ENCODE measurements around the gene ANKRA2.

ANKRA2 gene, protein sequence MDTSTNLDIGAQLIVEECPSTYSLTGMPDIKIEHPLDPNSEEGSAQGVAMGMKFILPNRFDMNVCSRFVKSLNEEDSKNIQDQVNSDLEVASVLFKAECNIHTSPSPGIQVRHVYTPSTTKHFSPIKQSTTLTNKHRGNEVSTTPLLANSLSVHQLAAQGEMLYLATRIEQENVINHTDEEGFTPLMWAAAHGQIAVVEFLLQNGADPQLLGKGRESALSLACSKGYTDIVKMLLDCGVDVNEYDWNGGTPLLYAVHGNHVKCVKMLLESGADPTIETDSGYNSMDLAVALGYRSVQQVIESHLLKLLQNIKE
- 11.4 to 36.3 reads per million in 2 experiments for total RNA-seq

DNA sequence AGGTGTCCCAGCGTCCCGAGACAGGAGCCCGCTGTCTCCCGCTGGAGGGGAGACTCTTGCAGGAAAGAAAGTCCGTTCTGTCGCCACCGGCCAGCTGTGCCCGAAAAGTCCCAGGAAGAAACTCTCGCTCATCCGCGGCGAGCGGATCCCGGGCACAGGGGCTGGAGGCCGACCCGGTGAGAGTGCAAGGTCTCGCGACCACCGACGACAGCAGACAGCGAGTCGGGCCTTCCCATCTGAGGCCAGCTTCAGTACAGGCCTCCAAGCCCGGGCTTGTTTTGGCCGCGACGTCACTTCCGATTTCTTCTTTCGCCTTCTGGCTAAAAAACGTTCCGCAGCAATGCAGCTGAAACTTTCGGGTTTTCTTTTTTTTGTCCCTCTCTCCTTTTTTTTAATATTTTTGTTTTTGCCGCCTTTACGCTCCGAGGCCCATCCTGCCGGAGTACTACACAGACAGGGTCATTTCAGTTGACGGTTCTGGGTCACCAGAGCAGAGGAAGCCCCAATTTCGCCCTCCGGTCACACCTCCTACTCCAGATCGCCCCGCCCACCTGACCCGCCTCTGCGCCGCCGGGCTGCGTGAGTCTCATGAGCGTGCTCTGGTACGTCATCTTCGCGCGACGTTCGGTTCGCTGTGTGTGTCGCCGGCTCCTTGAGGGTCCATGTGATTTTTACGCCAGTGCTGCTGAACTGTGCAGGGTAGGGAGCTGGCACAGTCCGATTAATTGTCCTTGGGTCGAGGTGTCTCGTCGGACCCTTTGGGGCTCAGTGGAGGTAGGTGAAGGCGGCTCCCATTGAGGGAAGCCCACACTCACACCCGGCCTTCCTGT, at the start of gene ANKRA2, which contains the start of gene UTP15:
TSS of gene ANKRA2 (minus strand) at position 501 of the 830 bp plus-strand sequence. CDS start 2,758 bp downstream, outside the sequence.
TSS of gene UTP15 (plus strand) at position 605 of the 830 bp plus-strand sequence. CDS start 1,602 bp downstream, outside the sequence.
- DNase-seq (ENCODE audit: low read depth), result peak; percentile 99

DNA sequence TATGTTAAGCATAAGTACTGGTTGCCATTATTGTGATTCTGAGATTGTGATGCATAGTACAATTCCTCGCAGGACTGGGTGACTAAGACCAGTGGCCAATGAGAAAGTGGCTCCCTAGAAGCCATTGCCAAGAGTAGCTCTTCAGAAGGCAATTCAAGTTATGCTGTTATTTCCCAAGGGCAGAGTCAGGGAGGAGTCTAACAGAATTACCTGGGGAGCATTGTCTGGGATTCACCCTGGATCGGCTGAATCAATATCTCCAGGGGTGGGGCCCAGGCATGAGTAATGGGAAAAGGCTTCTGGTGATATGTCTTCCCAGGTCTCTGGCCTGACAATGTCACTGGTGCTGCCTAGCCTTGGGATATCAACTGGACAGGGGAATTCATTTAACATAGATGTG, 49.6 kb upstream of the ANKRA2 start:
- no peak for DNase-seq (ENCODE audit: low read depth)

DNA sequence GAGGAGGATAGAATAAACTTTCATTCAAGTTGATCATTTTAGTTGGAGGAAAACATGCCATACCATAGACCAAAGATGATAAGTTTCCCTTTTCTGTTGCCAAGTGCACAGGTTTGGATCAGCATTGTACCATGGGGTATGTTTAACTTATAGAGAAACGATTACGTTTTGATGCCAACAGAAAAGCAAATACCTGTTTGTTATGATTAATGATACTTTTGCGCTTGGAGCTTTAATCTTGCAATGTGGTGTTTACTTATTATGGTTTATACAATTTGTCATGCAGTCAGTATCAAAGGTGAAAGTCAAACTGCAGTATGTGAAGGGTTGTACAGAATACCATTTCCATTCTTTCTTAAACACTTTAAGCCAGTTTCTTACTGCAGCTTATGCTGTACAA, 47.4 kb upstream of the ANKRA2 start:
- no peak for DNase-seq (ENCODE audit: low read depth)

DNA sequence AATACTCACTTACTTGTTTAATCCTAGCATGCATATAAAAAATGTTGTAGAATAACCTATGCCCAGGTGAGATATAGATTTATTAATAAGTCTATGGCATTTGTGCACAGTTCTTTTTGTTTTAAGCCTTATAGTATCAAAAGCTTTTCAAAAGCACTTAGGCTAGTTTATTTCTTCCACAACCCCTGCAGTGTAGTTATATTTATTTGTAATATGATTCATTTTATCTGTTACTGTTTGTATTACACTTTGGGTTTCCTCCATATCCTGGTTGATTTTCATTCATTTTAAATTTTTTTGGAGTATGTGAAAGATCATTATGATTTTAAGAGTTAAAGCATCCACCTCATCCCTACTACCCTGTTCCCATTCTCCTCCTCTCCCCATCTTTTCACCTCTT, 41.8 kb upstream of the ANKRA2 start:
- DNase-seq (ENCODE audit: low read depth), result no peak

DNA sequence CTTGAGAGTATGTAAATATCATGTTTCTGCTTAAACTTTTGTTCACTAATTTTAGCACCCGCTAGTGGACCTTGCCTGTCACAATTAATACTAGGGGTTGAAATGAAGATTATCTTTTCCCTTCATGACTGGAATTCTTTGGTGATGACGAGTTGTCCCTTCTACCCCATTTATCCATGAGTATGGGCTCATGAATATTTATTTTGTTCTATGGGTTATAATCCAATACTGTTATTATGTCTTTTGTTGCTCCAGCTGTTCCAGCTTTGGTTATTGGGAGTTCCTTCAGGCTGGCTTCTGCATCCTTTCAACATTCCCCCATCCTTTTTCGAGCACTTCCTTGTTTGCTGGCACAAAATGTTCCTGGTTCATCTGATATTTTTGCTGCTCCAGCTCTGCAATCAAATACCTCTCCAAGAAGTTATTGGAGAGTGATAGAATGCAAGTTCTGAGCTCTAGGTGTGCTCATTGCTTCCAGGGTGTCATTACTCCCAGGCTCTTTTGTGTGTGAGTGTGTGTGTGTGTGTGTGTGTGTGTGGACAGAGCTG, 40.8 kb upstream of the ANKRA2 start:
- no peak for DNase-seq (ENCODE audit: low read depth)

DNA sequence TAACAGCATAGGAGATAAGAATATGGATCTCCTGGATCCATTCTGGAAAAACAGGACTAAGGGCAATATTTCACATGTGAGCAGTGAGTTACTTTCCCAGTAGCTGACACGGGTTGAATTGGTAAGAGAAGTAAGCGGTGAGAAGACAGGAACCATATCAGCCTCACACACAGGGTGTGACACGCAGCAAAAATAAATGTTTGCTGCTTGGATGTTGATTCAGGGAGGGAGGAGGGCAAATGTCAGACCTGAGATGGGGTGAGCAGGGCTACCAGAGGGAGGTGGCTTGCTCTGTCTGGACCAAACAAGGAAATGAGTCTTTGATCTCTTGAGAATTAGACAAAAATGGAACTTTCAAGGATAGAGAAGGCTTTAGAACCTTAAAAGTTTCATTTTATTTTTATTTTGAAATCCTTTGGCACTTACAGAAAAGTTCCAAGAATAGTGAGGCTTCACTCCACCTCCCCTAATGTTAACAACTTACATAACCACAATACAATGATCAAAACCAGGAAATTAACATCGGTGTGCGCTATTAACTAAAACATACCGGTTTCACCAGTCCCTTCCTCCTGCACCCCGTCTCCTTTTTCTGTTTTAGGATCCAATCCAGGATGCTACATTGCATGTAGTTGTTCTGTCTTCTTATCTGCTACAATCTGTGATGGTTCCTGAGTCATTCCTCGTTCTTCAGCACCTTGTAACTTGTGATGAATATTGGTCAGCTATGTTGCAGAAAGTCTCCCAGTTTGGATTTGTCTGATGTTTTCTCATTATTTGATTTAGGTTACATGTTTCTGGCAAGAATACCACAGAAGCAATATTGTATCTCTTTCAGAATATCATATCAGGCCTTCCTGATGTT, 40.0 kb upstream of the ANKRA2 start:
- no peak for DNase-seq (ENCODE audit: low read depth)

DNA sequence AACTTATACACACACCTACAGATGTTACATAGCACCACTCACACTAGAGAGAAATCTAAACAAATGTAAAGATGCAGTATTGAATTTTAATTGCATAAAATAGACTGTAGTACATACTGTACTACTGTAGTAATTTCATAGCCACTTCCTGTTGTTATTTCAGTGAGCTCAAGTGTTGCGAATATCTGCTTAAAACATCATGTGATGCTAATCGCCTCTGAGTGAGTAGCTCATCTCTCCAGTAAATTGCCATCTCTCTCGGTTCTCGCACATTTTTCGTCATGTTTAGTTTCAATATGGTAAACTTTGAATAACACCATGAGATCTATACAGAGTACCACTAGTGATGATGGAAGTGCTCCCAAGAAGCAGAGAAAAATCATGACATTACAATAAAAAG, 38.6 kb upstream of the ANKRA2 start:
- no peak for DNase-seq (ENCODE audit: low read depth)

DNA sequence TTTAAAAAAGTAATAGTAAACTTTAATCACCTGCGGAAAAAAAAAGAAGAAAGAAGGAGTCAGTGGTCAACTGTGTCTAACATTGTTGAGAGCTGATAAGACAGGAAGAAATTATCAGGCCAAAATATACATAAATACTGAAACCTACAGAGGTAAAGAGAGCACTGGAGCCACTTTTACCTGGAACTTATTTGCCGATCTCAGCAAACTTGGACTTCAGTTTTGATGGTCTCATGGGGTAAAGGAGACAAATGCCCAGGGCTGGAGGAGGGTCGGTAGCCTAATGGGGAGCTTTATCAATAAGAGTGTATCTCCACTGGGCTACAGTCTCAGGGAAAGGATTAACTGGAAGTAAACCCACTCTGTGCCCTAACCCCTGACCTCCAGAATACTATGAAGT, 33.9 kb upstream of the ANKRA2 start:
- no peak for DNase-seq (ENCODE audit: low read depth)

DNA sequence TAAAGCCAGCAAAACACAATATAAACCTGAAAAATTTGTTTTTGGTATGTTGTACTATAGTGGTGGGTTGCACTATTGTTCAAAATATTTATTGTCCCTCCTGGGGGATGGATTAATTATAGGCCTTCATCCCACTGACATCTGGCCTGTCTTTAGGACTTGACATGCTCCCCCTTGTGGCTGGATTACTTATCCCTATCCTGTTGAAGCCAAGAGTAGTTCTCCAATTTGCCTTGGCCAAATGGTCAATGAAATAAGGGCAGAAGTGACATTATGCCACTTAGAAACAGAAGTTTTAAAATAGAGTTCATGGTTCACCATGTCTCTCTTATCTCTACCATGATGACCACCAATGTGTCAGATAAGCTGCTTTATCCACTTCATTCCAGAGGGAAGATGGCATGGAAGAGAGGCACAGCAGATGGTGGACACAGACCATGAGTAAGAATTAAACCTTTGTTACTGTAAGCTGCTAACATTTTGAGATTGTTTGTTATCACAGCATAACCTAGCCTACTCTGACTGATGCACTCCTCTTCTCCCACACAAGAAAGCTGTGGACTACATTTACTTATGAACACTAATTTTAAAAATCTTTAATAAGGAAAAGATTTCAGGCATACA, 31.4 kb upstream of the ANKRA2 start:
- DNase-seq (ENCODE audit: low read depth), result no peak

DNA sequence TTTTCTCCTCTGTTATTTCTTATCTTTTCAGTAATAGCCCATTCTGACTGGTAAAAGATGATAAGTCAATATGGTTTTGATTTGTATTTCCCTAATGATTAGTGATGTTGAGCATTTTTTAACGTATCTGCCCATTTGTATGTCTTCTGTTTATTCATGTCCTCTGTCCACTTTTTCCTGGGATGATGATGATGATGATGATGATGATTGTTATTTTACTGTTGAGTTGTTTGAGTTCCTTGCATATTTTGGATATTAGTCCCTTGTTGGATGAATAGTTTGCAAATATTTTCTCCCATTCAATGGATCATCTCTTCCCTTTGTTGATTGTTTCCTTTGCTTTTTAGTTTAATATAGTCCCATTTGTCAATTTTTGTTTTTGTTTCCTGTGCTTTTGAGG, 27.1 kb upstream of the ANKRA2 start:
- DNase-seq (ENCODE audit: low read depth), result no peak

DNA sequence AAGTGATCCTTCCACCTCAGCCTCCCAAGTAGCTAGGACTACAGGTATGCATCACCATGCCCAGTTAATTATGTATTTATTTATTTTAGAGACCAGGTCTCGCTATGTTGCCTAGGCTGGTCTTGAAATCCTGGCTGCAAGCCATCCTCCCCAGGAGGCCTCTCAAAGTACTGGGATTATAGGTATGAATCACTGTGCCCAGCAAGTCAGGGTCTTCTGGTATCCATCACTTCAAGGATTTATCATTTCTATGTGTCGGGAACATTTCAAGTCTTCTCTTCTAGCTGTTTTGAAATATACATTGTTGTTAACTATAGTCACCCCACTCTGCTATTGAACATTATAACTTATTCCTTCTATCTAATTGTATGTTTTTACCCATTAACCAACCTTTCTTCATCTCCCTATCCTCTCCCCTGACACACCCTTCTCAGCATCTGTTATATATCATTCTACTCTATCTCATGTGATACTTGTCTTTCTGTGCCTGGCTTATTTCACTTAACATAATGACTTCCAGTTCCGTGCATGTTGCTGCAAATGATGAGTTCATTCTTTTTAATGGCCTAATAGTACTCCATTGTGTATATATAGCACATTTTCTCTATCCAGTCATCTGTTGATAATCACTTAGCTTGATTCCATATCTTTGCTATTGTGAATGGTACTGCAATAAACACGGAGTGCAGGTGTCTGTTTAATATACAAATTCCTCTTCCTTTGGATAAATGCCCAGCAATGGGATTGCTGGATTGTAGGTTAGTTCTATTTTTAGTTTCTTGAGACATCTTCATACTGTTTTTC, 26.5 kb upstream of the ANKRA2 start:
- no peak for DNase-seq (ENCODE audit: low read depth)

DNA sequence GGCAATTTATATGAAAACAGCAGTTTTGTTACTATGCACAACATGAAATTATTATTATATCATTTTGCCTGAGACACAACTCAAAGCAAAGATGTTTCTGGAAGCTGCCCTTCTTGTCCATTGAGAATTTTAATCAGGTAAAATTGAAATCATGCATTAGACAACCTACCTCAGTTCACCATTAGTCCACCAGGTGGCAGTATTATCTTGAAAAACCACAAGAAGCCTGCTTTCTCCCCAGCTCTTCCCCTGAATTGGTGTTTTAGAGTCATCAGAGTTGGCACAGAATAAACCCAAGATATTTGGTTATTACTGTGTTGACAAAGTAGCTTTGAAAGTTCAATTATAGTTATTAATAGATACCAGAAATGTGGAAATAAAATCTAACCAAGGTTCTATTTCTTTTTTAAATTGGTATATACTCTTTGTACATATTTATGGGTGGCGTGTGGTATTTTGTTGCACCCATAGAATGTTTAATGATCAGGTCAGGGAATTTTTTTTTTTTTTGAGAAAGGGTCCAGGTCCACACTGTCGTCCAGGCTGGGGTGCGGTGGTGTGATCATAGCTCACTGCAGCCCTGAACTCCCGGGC, 25.8 kb upstream of the ANKRA2 start:
- peak; percentile 23 for DNase-seq (ENCODE audit: low read depth)

DNA sequence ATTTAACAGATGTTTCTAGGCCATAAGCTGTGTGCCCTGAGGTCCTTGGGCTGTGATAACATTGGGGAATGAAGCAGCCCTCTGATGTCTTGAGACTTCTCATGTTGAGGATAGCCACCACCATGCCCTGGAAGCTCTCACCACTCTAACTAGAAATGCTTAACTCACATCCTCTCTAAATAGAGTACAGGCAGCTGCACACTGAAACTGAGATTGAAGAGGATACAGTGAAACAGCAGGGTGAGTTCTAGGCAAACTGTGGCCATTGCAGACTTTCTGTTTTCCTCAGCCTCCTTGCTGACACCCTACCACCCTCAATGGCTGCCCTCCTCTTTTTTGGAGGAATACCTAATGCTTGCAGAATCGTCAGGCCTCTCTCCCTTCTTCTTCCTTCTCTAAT, 22.5 kb upstream of the ANKRA2 start:
- no peak for DNase-seq (ENCODE audit: low read depth)

DNA sequence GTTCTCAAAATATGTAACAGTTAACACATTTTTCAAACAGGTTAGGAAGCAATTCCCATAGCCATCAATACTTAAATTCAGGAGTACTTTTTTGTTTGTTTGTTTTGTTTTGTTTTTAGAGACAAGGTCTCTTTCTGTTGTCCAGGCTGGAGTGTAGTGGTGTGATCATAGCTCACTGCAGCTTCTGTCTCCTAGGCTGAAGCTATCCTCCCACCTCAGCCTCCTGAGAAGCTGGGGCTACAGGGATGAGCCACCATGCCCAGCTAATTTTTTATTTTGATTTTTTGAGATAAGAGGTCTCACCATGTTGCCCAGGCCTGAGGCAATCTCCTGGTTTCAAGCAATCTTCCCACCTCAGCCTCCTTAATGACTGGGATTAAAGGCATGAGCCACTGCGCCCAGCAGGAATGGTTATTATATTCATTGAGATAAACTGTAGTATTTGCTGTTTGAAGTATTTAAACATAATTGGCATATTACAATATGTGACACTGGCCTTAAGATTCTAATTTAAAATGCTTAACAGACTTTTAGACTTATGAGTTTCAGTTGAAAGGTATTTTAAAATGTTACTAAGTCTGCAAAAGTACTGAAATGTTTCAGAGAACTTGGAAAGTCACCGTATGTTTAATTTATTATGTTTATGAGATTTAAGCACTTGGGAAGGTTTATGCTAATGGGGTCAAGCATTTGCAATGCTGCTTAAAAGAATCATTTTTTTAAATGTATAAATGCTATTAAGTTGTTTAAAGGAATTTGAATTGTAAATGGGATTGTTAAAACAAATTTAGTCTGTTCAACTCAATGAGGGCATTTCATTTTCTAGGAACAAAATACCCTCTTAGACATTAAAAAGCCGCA, 17.1 kb upstream of the ANKRA2 start:
- no peak for DNase-seq (ENCODE audit: low read depth)

DNA sequence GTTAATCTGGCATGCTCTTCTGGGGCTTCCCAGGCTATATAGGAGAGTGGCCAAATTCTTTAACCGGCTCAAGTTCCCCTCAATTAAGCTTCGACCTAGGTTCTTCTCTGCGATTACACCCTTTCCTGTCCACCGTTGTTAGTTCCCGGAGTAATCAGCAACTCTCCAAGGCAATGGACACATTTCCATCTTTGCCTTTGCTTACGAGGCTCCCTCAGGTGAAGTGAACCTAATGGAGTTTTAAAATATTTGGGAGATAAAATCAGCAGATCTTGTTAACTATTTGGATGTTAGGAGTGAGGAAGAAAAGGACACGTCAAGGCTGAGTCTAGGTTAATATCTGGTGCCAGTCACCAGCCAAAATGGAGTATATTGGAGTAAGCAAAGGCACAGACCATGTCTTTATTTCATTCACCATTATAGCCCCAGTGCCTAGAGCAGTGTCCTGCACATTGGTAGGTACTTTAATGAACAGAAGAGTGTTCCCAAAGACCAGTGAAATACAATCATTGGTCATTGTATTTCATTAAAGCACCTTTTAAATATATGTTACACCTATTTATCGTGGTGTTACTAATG, 619 bp upstream of the ANKRA2 start:
- no peak for DNase-seq (ENCODE audit: low read depth)

DNA sequence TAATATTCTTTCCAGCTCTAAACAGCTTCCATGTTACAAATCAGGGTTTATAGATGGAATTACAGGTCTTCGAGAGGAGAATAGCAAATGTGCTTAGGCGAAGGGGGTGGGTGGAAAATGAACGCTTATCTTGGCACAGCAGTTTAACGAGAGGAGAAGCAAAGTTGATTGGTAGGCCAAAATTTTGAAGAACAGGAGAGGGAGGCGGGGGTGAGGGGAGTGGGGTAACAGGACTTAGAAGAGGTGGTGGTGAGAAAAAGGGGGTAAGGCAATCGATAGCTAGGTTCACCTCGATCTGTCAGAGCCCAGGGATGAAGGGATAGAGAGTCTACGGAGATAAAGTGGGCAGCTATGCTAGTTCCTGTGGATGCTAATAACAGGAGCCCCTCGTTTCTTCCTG, 764 bp downstream of the ANKRA2 start:
- no peak for DNase-seq (ENCODE audit: low read depth)

DNA sequence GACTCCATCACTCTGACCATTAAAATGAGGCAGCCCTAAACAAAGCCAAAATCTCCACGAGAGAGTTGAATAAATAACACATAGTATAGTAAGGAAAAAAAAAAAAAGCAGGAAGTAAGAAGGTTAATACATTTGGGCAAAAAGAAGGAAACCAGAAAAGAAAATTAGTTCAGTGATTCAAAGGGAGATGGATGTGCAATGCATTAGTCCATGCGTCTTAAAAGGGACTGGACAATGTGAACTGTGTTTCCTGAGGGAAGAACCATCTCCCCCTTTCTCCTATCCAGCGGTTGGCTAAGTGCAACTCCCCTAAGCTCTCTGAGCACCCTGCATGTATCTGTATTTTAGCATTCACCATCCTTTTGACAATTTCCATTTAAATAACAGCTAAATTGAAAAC, 1.4 kb downstream of the ANKRA2 start:
- no peak for DNase-seq (ENCODE audit: low read depth)

DNA sequence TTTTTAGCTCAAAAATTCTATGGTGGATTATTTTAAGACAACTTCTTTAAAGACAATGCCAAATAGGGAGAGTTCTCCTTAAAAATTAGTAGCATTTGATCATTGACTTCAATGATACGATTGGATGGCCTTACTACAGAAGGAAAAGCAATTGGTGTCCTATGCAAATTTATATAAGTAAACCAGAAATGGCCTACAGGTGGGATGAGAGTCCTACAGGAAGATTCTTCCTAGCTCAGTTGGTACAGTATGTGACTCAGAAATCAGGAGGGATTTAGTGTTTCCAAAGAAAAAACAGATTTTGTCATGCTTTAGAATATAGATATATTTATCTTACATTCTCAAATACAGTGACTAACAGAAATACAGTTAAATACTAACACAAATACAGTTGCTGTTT, 6.5 kb downstream of the ANKRA2 start:
- DNase-seq (ENCODE audit: low read depth), result no peak

DNA sequence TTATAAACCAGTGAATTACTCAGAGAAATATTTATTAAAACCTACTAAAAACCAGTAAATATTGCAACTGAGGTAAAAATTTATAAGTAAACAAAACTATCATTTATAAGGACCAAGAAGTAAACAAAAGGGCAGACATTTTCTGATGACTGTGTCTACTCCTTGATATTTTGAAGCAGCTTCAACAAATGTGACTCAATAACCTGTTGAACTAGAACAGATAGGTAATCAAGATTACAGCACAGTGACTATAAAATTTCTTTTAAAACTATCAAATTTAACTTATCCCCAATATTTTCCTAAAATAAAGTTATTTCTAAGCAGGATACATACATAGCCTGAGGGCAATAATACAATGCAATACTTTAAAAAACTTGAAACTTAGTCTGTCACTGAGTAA, 12.8 kb downstream of the ANKRA2 start:
- DNase-seq (ENCODE audit: low read depth), result no peak
